ENCODE data around the gene PRLH.

- TF ChIP-seq CTCF (conservative IDR thresholded peaks at IDR 0.05; ENCODE audit: low read length) (no peak), EZH2phosphoT487 (IDR thresholded peaks at IDR 0.05; ENCODE audit: borderline replicate concordance) (no peak)
Measured at GRCh38 chr2:237569041-237569440, 2.7 kb downstream of the PRLH start.
